Measurements from ENCODE around the gene ARL6IP5. TPM values are rescaled to one million over a fixed set of nuclear protein-coding genes. Genes with fewer than 3 reads are reported as not detected.
A peak's percentile ranks its signal among the peaks of the same experiment; 100 is the strongest.

The ARL6IP5 gene
- total RNA-seq, 6 donors from 2014 or later: 34.6 to 145 (median 125) TPM

DNA sequence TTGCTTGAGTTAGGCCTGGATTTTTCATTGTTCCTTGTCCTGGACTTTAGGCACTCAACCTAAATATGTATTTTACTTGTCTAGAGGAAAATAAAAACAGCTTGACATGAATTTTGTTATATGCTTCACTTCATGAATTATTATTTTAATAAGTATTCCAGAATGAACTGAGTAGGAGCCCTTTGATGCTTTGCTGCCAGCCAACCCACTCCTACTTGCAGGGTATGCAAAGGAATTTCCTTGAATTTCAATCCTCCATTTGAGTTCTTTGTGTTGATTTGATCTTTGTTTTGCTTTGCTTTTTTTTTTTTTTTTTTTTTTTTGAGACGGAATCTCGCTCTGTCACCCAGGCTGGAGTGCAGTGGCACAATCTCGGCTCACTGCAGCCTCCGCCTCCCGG, 11.6 kb downstream of the ARL6IP5 start:
- Histone ChIP-seq H3K27me3 (no peaks in the 10 kb centered on the region), H3K4me1 (peaks cover 48 to 71% (median 62%) of the 10 kb centered on the region in 4 donors), H3K27ac (peak overlapping the region in 3 of 4 donors; percentile 35 to 65 (median 58)), H3K4me3 (no peak overlapping the region), H3K9me3 (no peaks in the 10 kb centered on the region), H3K36me3 (peaks cover 0 to 5% (median 1%) of the 10 kb centered on the region in 4 donors)
- TF ChIP-seq POLR2AphosphoS5 (IDR thresholded peaks at IDR 0.05) (no peak), EP300 (IDR thresholded peaks at IDR 0.05) (no peak), POLR2A (IDR thresholded peaks at IDR 0.05) (no peak)
- TF ChIP-seq, protein P1, sequence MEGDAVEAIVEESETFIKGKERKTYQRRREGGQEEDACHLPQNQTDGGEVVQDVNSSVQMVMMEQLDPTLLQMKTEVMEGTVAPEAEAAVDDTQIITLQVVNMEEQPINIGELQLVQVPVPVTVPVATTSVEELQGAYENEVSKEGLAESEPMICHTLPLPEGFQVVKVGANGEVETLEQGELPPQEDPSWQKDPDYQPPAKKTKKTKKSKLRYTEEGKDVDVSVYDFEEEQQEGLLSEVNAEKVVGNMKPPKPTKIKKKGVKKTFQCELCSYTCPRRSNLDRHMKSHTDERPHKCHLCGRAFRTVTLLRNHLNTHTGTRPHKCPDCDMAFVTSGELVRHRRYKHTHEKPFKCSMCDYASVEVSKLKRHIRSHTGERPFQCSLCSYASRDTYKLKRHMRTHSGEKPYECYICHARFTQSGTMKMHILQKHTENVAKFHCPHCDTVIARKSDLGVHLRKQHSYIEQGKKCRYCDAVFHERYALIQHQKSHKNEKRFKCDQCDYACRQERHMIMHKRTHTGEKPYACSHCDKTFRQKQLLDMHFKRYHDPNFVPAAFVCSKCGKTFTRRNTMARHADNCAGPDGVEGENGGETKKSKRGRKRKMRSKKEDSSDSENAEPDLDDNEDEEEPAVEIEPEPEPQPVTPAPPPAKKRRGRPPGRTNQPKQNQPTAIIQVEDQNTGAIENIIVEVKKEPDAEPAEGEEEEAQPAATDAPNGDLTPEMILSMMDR (IDR thresholded peaks at IDR 0.05): no peak
- WGBS, 2 donors: 88 to 95% methylated on average over 3 to 5 of the region's 5 CpGs
- no peak for DNase-seq
- no peak for ATAC-seq (ENCODE audit: low FRiP score in 2 of 2)

DNA sequence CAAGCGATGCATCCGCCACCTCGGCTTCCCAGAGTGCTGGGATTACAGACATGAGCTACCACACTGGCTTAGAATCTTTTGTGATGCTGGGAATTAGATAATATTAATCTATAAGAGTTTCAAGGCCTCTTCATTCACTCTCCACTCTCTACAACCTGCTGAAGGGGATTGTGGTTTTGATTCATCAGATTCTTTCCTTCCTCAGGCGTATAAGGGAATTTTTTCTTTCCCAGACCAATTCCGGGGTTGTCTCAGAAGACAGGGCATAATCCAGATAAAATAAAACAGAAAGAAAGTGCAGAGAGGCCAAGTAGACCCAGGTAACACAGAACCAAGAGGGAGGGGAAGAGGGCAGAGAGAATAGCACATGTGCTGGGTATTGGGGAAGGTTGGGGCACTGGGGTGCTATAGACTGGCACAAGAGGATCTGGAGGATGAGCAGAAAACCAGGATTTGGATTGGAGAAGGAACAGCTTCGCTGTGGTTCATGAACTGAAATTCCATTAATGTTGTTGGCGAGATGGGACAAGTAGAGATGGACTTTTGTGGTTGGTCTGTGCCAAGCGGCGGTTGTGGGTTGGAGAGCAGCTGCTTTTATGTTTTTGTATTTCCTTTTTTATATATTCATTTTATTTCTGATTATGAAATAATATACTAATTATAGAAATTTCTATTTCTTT, 12.8 kb downstream of the ARL6IP5 start:
- H3K4me1 ChIP-seq: peaks cover 36 to 59% (median 50%) of the 10 kb centered on the region in 4 donors

DNA sequence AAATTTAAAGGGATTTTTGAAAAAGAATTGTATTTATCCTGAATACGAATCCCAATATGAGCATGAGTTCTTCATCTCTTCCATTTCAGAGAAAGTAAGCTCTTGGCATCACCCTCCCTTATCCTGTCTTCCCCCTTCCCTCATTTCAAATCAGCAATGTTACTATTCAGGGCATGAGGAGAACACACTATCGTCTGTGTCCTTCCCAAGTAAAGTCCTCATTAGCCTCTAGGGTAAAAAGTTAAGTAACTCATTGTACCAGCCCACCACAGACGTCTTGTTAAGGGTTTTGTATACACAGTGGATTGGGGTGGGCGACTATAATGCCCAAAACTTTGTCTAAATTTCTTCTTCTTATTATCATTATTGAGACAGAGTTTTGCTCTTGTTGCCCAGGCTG, 14.8 kb downstream of the ARL6IP5 start:
- Histone ChIP-seq H3K36me3 (peaks cover 13 to 30% (median 20%) of the 10 kb centered on the region in 4 donors), H3K9me3 (no peaks in the 10 kb centered on the region), H3K27ac (no peak overlapping the region), H3K4me1 (peaks cover 15 to 41% (median 31%) of the 10 kb centered on the region in 4 donors), H3K27me3 (no peaks in the 10 kb centered on the region), H3K4me3 (no peak overlapping the region)
- 90 to 91% methylated on average over 4 of the region's 4 CpGs for WGBS, 2 donors
- no peak for ATAC-seq (ENCODE audit: low FRiP score in 2 of 2)
- TF ChIP-seq EP300 (IDR thresholded peaks at IDR 0.05) (no peak), POLR2A (IDR thresholded peaks at IDR 0.05) (no peak), POLR2AphosphoS5 (IDR thresholded peaks at IDR 0.05) (no peak)
- TF ChIP-seq, protein P1 (IDR thresholded peaks at IDR 0.05): no peak
- no peak for DNase-seq

More for the DNA sequence above, 12.8 kb downstream of the ARL6IP5 start:
- Histone ChIP-seq H3K9me3 (no peaks in the 10 kb centered on the region), H3K36me3 (peaks cover 6 to 15% (median 10%) of the 10 kb centered on the region in 4 donors), H3K27me3 (no peaks in the 10 kb centered on the region), H3K27ac (peak overlapping the region; percentile 16 to 58 (median 25)), H3K4me3 (no peak overlapping the region)
- WGBS, 2 donors: 73 to 83% methylated on average over 9 of the region's 9 CpGs
- DNase-seq (no peak), ATAC-seq (ENCODE audit: low FRiP score in 2 of 2) (peak in 1 of 2 donors; percentile 30)
- TF ChIP-seq POLR2AphosphoS5 (IDR thresholded peaks at IDR 0.05) (no peak), EP300 (IDR thresholded peaks at IDR 0.05) (no peak), POLR2A (IDR thresholded peaks at IDR 0.05) (no peak)
- TF ChIP-seq, protein P1 (IDR thresholded peaks at IDR 0.05): no peak

GRCh38 chr3:69102384-69102783, 17.6 kb downstream of the ARL6IP5 start:
- TF ChIP-seq, protein P1 (IDR thresholded peaks at IDR 0.05): no peak
- TF ChIP-seq POLR2A (IDR thresholded peaks at IDR 0.05): no peak
- TF ChIP-seq EP300 (IDR thresholded peaks at IDR 0.05): no peak
- no peak for TF ChIP-seq POLR2AphosphoS5 (IDR thresholded peaks at IDR 0.05)

More at GRCh38 chr3:69102384-69102783, 17.6 kb downstream of the ARL6IP5 start:
- H3K27me3 ChIP-seq: no peaks in the 10 kb centered on the region
- H3K4me1 ChIP-seq: peaks cover 4 to 27% (median 12%) of the 10 kb centered on the region in 4 donors
- H3K27ac ChIP-seq: no peak overlapping the region
- H3K9me3 ChIP-seq: no peaks in the 10 kb centered on the region
- no peak for DNase-seq
- no peak for ATAC-seq (ENCODE audit: low FRiP score in 2 of 2)
- WGBS, 2 donors: 93 to 98% methylated on average over 4 of the region's 4 CpGs
- no peak overlapping the region for H3K4me3 ChIP-seq
- peaks cover 13 to 42% (median 22%) of the 10 kb centered on the region in 4 donors for H3K36me3 ChIP-seq
